Kidney epithelial cell (primary cell): ENCODE results near the gene CD48. TPM values are rescaled to one million over a fixed set of nuclear protein-coding genes. Genes with fewer than 3 reads are reported as not detected.
A peak's percentile ranks its signal among the peaks of the same experiment; 100 is the strongest.
"Not testable (repeated sequence)": the region's sequence is repeated elsewhere in the genome, so short reads cannot be mapped to it uniquely, and the experiment has no call there.

ENCODE experiments used
- DNase-seq: peaks from one replicate; pipeline ENCODE4 v3.0.0-alpha.2; 2010; ENCODE audit warnings: low read depth
- H3K27me3 ChIP-seq: 2 replicates; pipeline ENCODE4 v1.6.0; 2011; ENCODE audit warnings: low read length; ENCODE audit not compliant: control insufficient read depth, insufficient read depth
- H3K36me3 ChIP-seq: 2 replicates; pipeline ENCODE4 v1.5.1; 2011; ENCODE audit warnings: low read length; ENCODE audit not compliant: control insufficient read depth, insufficient read depth
- H3K4me3 ChIP-seq: 2 replicates; pipeline ENCODE4 v1.5.1; 2011; ENCODE audit warnings: low read depth, mild to moderate bottlenecking, control low read depth, low read length
- CTCF ChIP-seq: IDR thresholded peaks from 2 replicates; pipeline ENCODE4 v1.5.1; 2011; ENCODE audit warnings: mild to moderate bottlenecking, moderate library complexity, low read length, control low read depth, inconsistent platforms; ENCODE audit not compliant: insufficient read depth, poor library complexity, severe bottlenecking
- total RNA-seq: library from RNA; depleted of rRNA; stranded (reverse); fragments of >200 nt; gene quantifications from 2 replicates; pipeline ENCODE4 v1.2.3, GENCODE V29; 2015

Gene CD48
- total RNA-seq, 1 donor from 2014 or later = not detected

GRCh38 chr1:160731990-160732389, 20.4 kb upstream of the CD48 start:
- Histone ChIP-seq H3K36me3 (no peaks in the 10 kb centered on the region), H3K27me3 (no peaks in the 10 kb centered on the region), H3K4me3 (no peak overlapping the region)
- no peak for TF ChIP-seq CTCF
- no peak for DNase-seq

- not testable (repeated sequence) for DNase-seq
These were observed 19.9 kb upstream of the CD48 start for GRCh38 chr1:160731564-160731963.

GRCh38 chr1:160727316-160727640, 15.7 kb upstream of the CD48 start:
- DNase-seq = no peak
- H3K4me3 ChIP-seq = no peak overlapping the region
- H3K27me3 ChIP-seq = no peaks in the 10 kb centered on the region
- TF ChIP-seq CTCF = no peak
- H3K36me3 ChIP-seq = no peaks in the 10 kb centered on the region

More at GRCh38 chr1:160731564-160731963, 19.9 kb upstream of the CD48 start:
- not testable (repeated sequence) for H3K4me3 ChIP-seq, H3K27me3 ChIP-seq, H3K36me3 ChIP-seq

- peak; percentile 19 for DNase-seq
- H3K27me3 ChIP-seq = no peaks in the 10 kb centered on the region
- H3K36me3 ChIP-seq = no peaks in the 10 kb centered on the region
- TF ChIP-seq CTCF = peak; percentile 81
- no peak overlapping the region for H3K4me3 ChIP-seq
These were observed 15.1 kb upstream of the CD48 start for GRCh38 chr1:160726498-160727315.

- Histone ChIP-seq H3K4me3 (no peak overlapping the region), H3K27me3 (no peaks in the 10 kb centered on the region), H3K36me3 (no peaks in the 10 kb centered on the region)
- no peak for DNase-seq
- TF ChIP-seq CTCF = no peak
These were observed 14.5 kb upstream of the CD48 start for GRCh38 chr1:160726114-160726497.

GRCh38 chr1:160724465-160725242, 13.0 kb upstream of the CD48 start:
- DNase-seq = no peak
- Histone ChIP-seq H3K36me3 (no peaks in the 10 kb centered on the region), H3K4me3 (no peak overlapping the region), H3K27me3 (no peaks in the 10 kb centered on the region)
- TF ChIP-seq CTCF = no peak
